ENCODE measurements around the gene USP38. TPM values are rescaled to one million over a fixed set of nuclear protein-coding genes. Genes with fewer than 3 reads are reported as not detected.
"Not testable (repeated sequence)": the region's sequence is repeated elsewhere in the genome, so short reads cannot be mapped to it uniquely, and the experiment has no call there.

USP38 gene, protein sequence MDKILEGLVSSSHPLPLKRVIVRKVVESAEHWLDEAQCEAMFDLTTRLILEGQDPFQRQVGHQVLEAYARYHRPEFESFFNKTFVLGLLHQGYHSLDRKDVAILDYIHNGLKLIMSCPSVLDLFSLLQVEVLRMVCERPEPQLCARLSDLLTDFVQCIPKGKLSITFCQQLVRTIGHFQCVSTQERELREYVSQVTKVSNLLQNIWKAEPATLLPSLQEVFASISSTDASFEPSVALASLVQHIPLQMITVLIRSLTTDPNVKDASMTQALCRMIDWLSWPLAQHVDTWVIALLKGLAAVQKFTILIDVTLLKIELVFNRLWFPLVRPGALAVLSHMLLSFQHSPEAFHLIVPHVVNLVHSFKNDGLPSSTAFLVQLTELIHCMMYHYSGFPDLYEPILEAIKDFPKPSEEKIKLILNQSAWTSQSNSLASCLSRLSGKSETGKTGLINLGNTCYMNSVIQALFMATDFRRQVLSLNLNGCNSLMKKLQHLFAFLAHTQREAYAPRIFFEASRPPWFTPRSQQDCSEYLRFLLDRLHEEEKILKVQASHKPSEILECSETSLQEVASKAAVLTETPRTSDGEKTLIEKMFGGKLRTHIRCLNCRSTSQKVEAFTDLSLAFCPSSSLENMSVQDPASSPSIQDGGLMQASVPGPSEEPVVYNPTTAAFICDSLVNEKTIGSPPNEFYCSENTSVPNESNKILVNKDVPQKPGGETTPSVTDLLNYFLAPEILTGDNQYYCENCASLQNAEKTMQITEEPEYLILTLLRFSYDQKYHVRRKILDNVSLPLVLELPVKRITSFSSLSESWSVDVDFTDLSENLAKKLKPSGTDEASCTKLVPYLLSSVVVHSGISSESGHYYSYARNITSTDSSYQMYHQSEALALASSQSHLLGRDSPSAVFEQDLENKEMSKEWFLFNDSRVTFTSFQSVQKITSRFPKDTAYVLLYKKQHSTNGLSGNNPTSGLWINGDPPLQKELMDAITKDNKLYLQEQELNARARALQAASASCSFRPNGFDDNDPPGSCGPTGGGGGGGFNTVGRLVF
- total RNA-seq, result 10 to 100 TPM; 34.6 to 60.4 TPM
- long read RNA-seq, full-length matches to known transcripts, result 28 of 36 reads
- long read RNA-seq, partial matches to known transcripts, result 5 of 36 reads
- long read RNA-seq, other reads (novel, unspliced or antisense), result 3 of 36 reads

DNA sequence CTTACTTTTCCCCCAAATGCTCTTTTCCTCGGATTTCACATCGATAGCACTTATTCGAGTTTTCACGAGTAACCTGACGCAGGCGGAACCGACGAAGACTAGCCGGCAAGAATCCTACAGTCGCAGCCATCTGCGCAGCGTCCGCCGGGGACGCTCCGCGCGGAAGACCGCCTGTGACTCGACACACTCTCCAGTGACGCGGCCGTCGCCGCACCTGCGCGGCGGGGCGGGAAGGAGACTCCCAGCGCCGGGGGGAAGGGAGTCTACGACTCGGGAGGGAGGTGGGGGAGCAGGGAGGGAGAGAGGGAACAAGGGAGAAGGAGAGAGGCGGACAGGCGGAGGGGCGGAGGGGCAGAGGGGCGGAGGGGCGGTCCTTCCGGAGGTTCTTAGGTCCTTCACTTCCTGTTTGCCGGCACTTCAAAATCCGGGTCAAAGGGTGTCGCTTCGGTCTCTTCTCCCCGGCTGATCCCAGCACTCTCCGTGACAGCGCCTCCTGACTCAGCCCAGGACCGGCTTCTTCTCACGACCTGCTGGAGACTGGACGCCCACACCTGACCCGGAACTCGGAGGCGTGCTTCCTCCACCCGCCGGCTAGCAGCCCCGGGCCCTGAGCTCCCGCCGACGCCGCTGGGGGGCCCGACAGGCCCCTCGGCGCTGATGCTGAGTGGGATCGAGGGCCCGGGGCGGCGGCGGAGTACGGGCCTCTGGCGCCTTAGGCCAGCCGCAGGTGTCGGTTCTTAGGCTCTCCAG lies at the start of gene USP38:
Gene USP38, plus strand, starts transcription at position 415 of the 750 bp plus-strand sequence. CDS start 534 bp downstream, outside the sequence.
- intact Hi-C loops (cut with DNase I, micrococcal nuclease), result no loop called here
- DNase-seq (peak; percentile 90 to 97), ATAC-seq (peak; percentile 88)

DNA sequence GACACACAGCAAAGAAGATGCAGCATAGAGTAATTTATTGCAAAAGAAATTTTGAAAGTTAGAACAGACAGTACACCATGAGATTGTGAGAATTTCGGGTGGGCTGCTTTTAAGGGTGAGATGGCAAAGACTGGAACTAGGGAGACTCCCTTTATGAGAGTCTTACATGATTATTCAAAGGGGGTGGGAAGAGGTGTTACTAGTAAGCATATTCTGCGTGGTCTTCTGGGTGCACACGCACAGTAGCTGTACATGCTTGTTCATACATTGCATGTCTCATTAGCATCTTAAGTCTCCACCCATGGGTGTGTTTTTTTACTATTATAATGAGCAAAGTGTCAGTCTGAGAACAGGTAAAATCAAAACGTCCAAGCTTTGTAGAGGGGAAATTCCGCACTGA lies 49.4 kb upstream of the USP38 start:
- DNase-seq (no peak), ATAC-seq (no peak)
- intact Hi-C loops (cut with DNase I, micrococcal nuclease), result no loop called here

DNA sequence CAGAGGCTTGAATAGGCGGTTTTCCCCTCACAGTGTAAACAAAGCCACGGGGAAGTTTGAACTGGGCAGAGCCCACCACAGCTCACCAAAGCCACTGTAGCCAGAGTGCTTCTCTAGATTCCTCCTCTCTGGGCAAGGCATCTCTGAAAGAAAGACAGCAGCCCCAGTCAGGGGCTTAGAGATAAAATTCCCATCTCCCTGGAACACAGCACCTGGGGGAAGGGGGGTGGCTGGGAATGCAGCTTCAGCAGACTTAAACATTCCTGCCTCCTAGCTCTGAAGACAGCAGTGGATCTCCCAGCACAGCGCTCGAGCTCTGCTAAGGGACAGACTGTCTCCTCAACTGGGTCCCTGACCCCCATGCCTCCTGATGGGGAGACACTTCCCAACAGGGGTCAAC lies 44.0 kb upstream of the USP38 start:
- no peak for DNase-seq
- intact Hi-C loops (cut with DNase I, micrococcal nuclease), result no loop called here
- no peak for ATAC-seq

DNA sequence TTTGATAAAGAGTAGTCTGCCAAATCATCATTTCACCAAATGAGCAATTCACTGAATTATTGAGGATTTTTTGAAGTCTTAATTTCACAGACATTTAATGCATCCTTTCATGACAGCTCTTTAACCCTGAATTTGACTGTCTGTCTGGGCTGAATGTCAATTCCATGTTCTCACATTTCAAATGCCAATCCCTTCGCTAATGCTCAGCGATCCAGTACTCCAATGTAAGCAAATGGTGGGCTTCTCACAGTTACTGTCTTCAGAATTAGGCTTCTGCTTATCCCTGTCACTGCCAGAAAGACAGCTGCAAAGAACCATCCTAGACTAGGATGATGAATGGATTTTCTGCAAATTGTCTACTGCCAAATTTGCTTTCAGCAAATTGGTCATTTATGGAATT lies 36.2 kb upstream of the USP38 start:
- intact Hi-C loops (cut with DNase I, micrococcal nuclease), result no loop called here

DNA sequence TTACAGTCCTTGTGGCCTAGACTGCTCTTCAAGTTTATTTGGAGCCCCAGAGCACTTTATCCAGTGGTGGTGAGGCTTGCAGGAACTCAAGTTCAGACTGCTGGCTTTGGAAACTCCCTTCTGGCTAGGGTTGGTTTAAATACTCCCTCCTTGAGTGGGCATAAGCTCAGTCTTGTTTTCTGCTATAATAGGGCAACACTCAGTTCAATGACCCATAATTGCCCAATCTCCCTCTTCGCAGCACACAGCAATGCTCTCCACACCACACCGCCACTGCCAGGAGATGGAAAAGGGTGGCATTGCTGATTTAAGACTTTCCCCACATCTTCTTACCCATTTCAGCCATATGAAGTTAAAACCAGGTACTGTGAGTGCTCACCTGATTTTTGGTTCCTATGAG lies 27.9 kb upstream of the USP38 start:
- ATAC-seq (no peak), DNase-seq (no peak)
- intact Hi-C loops (cut with DNase I, micrococcal nuclease), result no loop called here

More for the DNA sequence above, 36.2 kb upstream of the USP38 start:
- DNase-seq (no peak), ATAC-seq (no peak)

DNA sequence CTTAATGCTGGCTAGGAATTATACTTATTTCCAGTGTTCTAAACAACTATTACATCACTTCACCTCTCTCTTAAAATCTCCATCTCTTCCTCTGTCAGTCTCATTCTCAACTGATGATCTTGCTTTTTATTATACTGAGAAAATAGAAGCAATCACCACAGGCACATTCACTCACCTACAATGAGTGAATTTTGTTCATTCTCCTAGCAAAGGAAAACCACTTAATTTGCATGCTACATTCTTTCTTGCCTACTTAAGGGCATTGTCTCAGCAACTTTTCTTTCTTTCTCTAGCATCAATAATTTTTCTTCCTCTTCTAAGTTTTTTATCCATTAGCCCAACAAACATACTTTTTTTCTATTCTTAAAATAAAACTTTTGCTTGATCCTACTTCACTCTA lies 21.1 kb upstream of the USP38 start:
- no peak for ATAC-seq
- DNase-seq, result no peak
- intact Hi-C loops (cut with DNase I, micrococcal nuclease), result no loop called here

DNA sequence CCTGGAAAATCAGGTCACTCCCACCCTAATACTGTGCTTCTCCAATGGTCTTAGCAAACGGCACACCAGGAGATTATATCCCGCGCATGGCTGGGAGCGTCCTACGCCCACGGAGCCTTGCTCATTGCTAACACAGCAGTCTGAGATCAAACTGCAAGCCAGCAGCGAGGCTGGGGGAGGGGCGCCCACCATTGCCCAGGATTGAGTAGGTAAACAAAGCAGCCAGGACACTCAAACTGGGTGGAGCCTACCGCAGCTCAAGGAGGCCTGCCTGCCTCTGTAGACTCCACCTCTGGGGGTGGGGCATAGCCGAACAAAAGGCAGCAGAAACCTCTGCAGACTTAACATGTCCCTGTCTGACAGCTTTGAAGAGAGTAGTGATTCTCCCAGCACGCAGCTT lies 18.0 kb upstream of the USP38 start:
- DNase-seq; ATAC-seq; intact Hi-C loops (cut with DNase I, micrococcal nuclease): not testable (repeated sequence)

DNA sequence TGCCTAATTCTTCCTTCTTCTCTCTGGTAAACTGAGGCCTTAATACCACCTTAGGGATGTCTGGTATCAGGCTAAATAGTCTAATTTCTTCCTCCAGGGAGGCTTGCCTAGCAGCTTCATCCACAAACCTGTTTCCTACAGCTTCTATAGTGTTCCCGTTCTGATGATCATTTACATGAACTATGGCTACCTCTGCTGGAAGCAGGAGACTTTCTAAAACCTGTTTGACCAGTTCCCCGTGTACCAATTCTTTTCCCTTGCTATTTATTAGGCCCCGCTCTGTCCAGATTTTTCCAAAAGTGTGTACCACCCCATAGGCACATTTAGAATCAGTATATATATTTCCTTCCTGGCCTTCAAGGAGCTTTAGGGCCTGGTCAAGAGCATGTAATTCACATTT lies 5.8 kb upstream of the USP38 start:
- DNase-seq (no peak), ATAC-seq (peak; percentile 73)
- intact Hi-C loops (cut with DNase I, micrococcal nuclease), result no loop called here

DNA sequence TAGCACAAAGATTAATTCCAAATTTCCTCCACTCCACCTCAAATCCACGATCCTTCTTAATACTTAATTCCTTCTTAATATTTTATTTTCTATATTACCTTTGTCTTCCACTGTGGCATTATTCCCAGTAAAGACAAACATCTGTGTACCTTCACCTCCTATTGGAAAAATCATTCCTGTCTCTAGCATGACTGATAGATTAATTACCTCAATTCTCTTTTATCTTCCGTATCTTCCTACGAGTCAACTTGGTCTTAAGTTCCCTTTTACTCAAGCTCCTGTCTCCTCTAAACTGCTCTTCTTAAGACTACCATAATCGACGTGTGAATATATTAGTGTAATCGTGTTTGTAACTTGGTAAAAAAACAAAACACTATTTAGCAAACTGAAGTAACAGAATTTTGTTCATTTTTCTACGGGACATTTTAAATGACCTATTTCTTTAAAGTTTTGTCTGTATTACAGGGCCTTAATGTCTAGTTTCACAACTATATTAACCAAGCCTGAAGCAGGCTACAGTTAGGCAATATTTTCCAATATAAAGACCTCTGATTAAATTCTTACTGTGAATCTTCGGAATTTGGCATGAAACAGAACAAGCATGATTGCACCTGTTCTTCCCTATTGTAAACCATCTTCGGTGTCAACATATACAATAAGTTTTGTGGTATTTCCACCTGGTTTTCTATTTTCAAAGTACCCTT lies 1.1 kb upstream of the USP38 start:
- ATAC-seq, result no peak
- intact Hi-C loops (cut with DNase I, micrococcal nuclease), result no loop called here
- no peak for DNase-seq

DNA sequence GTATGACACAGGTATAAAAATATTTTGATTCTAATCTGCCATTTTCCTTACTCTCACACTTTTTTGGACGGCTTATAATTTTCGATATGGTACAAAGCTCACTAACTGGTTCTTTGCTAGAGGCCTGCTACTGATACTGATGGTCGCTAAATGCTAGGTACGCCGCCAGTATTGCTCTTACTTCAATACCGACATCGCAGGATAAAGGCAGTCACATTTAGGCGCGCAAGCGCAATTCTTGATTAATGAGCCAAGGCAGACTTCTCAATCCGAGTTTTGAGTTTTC lies 557 bp upstream of the USP38 start:
- intact Hi-C loops (cut with DNase I, micrococcal nuclease), result no loop called here
- DNase-seq, result no peak
- peak; percentile 21 for ATAC-seq

DNA sequence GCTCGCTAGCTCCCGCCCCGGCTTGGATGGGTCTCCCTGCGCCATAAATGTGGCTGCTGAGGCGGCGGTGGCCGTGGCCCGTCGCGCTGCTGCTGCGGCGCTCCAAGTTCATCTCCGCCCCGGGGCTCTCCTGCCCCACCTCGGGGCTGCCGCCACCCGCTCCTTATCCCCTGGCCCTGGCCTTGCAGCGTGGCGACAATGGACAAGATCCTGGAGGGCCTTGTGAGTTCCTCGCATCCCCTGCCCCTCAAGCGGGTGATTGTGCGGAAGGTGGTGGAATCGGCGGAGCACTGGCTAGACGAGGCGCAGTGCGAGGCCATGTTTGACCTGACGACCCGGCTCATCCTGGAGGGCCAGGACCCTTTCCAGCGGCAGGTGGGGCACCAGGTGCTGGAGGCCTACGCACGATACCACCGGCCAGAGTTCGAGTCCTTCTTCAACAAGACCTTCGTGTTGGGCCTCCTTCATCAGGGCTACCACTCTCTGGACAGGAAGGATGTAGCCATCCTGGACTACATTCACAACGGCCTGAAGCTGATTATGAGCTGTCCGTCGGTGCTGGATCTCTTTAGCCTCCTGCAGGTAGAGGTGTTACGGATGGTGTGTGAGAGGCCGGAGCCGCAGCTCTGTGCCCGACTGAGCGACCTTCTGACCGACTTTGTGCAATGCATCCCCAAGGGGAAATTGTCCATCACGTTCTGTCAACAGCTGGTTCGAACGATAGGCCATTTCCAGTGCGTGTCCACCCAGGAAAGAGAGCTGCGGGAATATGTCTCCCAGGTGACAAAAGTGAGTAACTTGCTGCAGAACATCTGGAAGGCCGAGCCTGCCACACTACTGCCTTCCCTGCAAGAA lies 763 bp downstream of the USP38 start:
- intact Hi-C loops (cut with DNase I, micrococcal nuclease), result no loop called here
- peak; percentile 39 to 46 for DNase-seq
- peak; percentile 41 for ATAC-seq

DNA sequence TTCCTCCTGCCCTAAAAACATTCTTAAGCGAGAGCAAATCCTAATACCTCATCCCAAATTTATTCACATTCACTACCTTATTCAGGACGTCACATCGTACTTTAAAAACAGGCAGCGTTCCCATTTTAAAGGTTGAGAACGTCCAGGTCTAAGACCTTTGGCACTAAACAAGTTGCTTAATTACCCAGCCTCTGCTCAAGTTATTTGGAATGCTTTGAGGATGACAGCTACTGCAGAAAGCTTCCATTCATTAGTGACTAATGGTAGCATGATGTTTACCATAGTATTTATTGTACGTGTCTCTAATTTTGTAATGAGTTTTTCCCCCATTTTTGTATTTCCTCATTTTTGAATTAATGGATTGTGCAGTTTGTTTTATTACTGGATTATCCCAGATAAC lies 1.5 kb downstream of the USP38 start:
- DNase-seq, result no peak
- intact Hi-C loops (cut with DNase I, micrococcal nuclease), result no loop called here
- ATAC-seq, result no peak

DNA sequence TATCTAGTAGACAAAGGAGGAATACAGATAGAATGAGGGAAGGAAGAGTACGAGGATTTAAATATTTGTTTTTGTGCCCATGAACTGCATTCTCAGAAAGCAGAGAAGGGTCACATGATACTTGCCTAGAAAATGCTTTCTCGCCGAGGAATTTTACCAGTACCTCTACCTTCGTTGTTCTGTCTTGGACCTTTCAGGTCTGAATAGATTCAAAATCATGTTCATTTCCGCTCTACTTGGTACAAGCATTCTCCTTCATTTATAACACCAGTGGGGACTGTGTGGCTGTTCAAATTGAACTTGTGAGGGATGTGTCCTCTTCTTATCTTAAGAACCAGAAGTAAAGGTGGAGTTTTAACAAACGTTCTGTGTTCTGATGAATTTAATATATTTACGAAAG lies 1.9 kb downstream of the USP38 start:
- ATAC-seq (no peak), DNase-seq (no peak)
- intact Hi-C loops (cut with DNase I, micrococcal nuclease), result no loop called here

DNA sequence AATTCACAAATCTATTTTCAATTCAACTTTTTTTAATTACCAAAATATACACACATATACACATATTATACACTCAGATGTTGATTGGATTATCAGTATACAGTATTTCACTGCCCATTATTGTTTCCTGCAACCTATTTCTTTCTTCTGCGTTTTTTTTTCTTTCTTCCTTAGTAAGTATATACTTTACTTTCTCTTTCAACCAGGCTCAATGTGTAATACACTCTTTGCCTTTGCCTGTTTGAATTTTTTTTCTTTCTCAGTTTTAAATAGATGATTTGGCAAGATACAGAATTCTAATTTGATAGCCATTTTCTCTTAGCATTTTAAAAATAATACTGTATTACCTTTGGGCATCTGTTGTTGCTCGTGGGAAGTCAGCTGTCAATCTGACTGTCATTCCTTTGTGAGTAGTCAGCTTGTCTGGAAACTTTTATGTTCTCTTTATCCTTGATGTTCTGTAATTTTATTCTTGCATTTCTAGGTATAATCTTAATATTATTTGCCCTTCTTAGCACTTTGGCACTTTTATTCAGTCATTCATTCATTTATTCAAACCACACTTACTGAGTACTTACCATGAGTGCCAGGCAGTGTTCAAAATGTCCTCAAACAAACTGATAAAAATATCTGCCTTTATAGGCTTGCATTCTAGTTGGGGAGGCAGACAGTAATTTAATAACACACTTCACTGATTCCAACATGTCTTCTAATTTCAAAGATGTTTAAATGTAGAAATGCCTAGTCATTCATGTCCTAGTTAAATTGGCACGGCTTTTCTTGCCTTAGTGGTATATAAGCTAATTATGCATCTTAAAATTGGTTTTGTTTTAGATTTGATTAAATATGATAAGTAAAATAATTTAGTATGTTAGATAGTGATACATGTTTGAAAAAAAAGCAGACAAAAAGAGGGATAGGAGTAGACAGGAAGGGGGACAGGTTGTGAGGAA lies 3.7 kb downstream of the USP38 start:
- DNase-seq (no peak), ATAC-seq (no peak)
- intact Hi-C loops (cut with DNase I, micrococcal nuclease), result no loop called here

DNA sequence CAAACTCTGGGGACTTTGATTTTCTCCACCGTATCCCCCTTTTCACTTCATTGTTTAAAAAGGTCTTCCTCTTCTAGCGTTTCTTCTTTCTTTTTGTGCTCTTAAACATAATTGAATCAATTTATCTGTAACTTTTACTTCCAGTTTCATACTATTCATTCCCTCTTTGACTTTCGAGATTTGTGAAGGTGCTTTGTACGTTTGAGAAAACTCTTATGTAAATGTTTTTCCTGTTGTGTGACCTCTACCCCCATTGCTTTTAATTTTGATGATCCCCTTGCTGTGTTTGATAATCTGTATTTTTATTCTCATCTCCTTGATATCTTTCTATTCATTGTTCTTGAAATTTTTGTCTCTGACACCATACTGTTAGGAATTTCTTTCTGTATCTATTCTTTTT lies 4.8 kb downstream of the USP38 start:
- DNase-seq, result no peak
- intact Hi-C loops (cut with DNase I, micrococcal nuclease), result no loop called here
- no peak for ATAC-seq

DNA sequence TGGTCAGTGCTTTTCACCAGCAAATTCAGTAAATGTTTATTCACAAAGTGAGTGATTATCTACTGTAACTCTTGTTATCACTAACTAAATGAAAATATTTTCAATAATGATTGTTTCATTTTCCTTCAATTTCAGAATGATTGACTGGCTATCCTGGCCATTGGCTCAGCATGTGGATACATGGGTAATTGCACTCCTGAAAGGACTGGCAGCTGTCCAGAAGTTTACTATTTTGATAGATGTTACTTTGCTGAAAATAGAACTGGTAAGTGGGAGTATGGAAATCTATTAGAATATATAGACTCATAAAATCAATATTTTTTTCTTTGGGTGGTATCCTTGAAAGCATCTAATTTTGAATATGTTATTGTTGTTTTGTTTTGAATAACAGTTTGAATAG lies 10.9 kb downstream of the USP38 start:
- DNase-seq (no peak), ATAC-seq (no peak)
- intact Hi-C loops (cut with DNase I, micrococcal nuclease), result no loop called here

DNA sequence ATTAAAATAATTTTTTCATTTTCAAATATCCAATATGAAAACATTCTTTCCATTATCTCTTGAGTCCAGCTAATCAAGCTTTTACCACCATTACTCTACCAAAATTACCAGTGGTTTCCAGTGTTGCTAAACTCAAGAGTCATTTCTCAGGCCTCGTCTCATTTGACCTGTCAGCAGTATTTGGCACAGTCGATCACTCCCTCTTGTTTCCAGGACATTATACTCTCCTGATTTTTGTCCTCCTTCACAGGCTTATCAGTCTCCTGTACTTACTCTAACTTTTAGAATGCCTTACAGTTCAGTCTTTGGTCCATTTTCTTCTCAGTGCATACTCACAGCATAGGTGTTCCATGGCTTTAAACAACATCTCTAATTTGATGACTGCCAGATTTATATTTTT lies 11.6 kb downstream of the USP38 start:
- intact Hi-C loops (cut with DNase I, micrococcal nuclease), result no loop called here
- ATAC-seq (no peak), DNase-seq (no peak)
